NB4 (cell line): ENCODE data around the gene UBASH3A.

Source experiments
- DNase-seq: peaks from one replicate; pipeline ENCODE4 v3.0.0; 2010; ENCODE audit warnings: low read depth
- H3K4me3 ChIP-seq: one replicate; pipeline ENCODE4 v1.5.1; 2011; ENCODE audit warnings: mild to moderate bottlenecking, low read depth, low read length, moderate library complexity
- MYC ChIP-seq: IDR thresholded peaks from 2 replicates; pipeline ENCODE4 v1.6.1; 2011; ENCODE audit warnings: low read depth, low read length
- POLR2A ChIP-seq: IDR thresholded peaks from 2 replicates; pipeline ENCODE4 v1.6.1; 2011; ENCODE audit warnings: mild to moderate bottlenecking; ENCODE audit not compliant: insufficient read length; ENCODE audit errors: extremely low read depth
- TF ChIP-seq, protein P1 (sequence below): IDR thresholded peaks from one replicate; pipeline ENCODE4 v1.5.1; 2012; ENCODE audit warnings: low read depth, low read length
- TF ChIP-seq, protein P2 (sequence below): IDR thresholded peaks from 2 replicates; pipeline ENCODE4 v1.6.1; 2011; ENCODE audit warnings: low read depth, low read length

The UBASH3A gene

GRCh38 chr21:42455196-42455595, 51.5 kb downstream of the UBASH3A start:
- H3K4me3 ChIP-seq: no peak overlapping the region
- TF ChIP-seq, protein P1, sequence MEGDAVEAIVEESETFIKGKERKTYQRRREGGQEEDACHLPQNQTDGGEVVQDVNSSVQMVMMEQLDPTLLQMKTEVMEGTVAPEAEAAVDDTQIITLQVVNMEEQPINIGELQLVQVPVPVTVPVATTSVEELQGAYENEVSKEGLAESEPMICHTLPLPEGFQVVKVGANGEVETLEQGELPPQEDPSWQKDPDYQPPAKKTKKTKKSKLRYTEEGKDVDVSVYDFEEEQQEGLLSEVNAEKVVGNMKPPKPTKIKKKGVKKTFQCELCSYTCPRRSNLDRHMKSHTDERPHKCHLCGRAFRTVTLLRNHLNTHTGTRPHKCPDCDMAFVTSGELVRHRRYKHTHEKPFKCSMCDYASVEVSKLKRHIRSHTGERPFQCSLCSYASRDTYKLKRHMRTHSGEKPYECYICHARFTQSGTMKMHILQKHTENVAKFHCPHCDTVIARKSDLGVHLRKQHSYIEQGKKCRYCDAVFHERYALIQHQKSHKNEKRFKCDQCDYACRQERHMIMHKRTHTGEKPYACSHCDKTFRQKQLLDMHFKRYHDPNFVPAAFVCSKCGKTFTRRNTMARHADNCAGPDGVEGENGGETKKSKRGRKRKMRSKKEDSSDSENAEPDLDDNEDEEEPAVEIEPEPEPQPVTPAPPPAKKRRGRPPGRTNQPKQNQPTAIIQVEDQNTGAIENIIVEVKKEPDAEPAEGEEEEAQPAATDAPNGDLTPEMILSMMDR: no peak
- TF ChIP-seq, protein P2, sequence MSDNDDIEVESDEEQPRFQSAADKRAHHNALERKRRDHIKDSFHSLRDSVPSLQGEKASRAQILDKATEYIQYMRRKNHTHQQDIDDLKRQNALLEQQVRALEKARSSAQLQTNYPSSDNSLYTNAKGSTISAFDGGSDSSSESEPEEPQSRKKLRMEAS: peak; percentile 64; the same call in 1 of the 2 replicates
- TF ChIP-seq POLR2A: no peak
- peak; percentile 36; the same call in 1 of the 2 replicates for TF ChIP-seq MYC
- peak; percentile 93 for DNase-seq

GRCh38 chr21:42455754-42456440, 52.2 kb downstream of the UBASH3A start:
- no peak for DNase-seq
- H3K4me3 ChIP-seq: no peak overlapping the region
- TF ChIP-seq, protein P1: no peak
- TF ChIP-seq, protein P2: no peak
- TF ChIP-seq MYC: no peak
- no peak for TF ChIP-seq POLR2A

- DNase-seq: peak; percentile 62
- TF ChIP-seq MYC: no peak
- TF ChIP-seq POLR2A: no peak
- TF ChIP-seq, protein P2: no peak
- TF ChIP-seq, protein P1: no peak
- no peak overlapping the region for H3K4me3 ChIP-seq
These were observed 52.8 kb downstream of the UBASH3A start for GRCh38 chr21:42456457-42456856.

- no peak overlapping the region for H3K4me3 ChIP-seq
- TF ChIP-seq MYC: no peak
- no peak for DNase-seq
These were observed 55.4 kb downstream of the UBASH3A start for GRCh38 chr21:42459082-42459460.

DNA sequence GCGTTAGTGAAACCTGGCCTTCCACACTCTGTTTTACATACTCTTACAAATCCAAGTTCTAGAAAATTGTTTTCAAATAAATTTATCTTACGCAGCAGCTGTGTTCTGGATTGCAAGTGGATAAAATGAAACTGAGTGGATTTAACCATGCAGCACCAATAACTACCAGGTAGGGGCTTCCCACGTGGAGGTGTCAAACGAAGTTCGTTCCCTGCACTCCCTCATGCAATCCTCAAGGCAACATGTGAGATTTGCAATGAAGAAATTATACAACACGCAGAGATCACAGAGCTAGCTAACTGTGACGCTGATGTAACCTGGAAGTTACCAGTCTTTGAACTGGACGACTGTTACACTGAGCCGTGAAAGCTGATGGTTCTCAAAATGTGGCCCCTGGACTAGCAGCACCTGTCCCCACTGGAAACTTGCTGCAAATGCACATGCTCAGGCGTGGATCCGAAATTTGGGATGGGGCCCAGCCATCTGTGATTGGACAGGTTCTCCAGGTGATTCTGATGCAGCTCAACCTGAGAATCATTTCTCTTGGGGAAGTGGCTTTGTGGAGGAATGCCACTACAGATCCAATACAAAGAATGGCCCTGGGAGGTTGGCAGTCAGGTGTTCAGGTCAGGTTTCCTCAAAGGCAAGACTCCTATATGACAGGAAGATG, 56.0 kb downstream of the UBASH3A start:
- DNase-seq: no peak
- H3K4me3 ChIP-seq: no peak overlapping the region
- TF ChIP-seq, protein P1: no peak
- no peak for TF ChIP-seq MYC
- TF ChIP-seq, protein P2: no peak
- TF ChIP-seq POLR2A: no peak

DNA sequence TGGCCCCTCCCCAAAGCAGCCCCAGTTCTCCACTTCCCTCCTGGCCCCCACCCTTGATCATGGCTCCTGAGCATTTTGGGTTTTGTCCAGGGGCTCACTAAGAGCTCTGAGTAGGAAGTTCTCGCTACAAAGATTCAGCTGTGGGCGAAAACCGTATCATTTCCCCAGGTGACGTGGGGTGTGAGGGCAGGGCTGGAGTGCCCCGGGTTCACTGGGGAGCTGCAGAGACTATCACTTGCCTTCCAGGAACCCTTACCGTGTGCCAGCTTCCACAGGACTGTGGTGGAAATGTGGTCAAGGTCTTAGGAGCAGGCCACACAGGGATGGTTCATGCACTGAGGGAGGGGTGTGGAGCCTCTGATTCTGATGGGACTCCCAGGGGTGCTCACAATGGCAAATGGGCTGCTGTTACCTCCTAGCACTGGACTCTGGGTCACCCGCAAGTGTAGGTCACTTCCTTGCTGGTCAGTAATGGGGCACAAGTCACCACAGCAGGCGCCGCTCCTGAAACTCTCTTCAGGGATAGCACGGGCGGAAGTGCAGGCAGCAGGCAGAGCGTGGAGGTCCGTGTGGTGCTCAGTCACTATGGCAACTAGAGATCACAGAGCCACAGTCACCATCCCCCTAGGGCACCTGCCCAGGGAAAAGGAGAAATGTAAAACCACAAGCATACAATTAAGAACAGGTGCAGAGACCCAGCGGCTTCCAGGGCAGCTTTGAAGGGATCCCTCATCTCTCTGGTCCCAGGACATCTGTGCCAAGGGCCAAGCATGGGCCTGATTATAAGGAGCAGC, 56.9 kb downstream of the UBASH3A start:
- H3K4me3 ChIP-seq: no peak overlapping the region
- TF ChIP-seq MYC (no peak), POLR2A (no peak)
- TF ChIP-seq, protein P1: no peak
- TF ChIP-seq, protein P2: no peak
- no peak for DNase-seq
